Body of pancreas (tissue), 4 donors: Measurements from ENCODE around the gene TAPT1.

ENCODE experiments used
- POLR2A ChIP-seq, 3 donors: fragments of 450-650 bp; IDR thresholded peaks; one replicate each; pipeline ENCODE4 v1.6.1; 2016; ENCODE audit warnings: antibody characterized with exemption in 3 of 3, mild to moderate bottlenecking in 2 of 3
- TF ChIP-seq, protein P1 (sequence below), 7 experiments: fragments of 450-650 bp in 4 of 7; fragments of 200-600 bp in 3 of 7; sonication (generic) in 3 of 7; IDR thresholded peaks; one replicate each; pipeline ENCODE4 v1.5.1; 2016 to 2019; ENCODE audit warnings: antibody characterized with exemption in 7 of 7

GRCh38 chr4:16235209-16235608 is 8.9 kb upstream of the TAPT1 start:
- TF ChIP-seq, protein P1, sequence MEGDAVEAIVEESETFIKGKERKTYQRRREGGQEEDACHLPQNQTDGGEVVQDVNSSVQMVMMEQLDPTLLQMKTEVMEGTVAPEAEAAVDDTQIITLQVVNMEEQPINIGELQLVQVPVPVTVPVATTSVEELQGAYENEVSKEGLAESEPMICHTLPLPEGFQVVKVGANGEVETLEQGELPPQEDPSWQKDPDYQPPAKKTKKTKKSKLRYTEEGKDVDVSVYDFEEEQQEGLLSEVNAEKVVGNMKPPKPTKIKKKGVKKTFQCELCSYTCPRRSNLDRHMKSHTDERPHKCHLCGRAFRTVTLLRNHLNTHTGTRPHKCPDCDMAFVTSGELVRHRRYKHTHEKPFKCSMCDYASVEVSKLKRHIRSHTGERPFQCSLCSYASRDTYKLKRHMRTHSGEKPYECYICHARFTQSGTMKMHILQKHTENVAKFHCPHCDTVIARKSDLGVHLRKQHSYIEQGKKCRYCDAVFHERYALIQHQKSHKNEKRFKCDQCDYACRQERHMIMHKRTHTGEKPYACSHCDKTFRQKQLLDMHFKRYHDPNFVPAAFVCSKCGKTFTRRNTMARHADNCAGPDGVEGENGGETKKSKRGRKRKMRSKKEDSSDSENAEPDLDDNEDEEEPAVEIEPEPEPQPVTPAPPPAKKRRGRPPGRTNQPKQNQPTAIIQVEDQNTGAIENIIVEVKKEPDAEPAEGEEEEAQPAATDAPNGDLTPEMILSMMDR (IDR thresholded peaks at IDR 0.05) = no peak
- TF ChIP-seq POLR2A (IDR thresholded peaks at IDR 0.05) = no peak
